ENCODE data around the gene SF3B3. TPM values are rescaled to one million over a fixed set of nuclear protein-coding genes. Genes with fewer than 3 reads are reported as not detected.

The SF3B3 gene
- total RNA-seq, 4 donors from 2014 or later: 51.1 to 90.6 (median 66.2) TPM

DNA sequence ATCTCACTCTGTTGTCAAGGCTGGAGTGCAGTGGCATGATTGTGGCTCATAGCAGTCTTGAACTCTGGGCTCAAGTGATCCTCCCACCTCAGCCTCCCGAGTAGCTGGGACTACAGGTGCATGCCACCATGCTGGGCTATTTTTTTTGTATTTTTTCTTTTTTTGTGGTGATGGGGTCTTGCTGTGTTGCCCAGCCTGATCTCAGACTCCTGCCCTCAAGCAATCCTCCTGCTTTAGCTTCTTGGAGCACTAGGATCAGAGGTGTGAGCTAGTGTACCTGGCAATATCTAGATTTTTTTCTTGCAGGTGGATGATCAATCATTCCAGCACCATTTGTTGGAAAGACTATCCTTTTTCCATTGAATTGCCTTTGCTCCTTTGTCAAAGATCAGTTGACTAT, 69.9 kb downstream of the SF3B3 start:
- TF ChIP-seq EP300 (IDR thresholded peaks at IDR 0.05): no peak
- TF ChIP-seq POLR2AphosphoS5 (IDR thresholded peaks at IDR 0.05): no peak
- TF ChIP-seq POLR2A (IDR thresholded peaks at IDR 0.05; ENCODE audit: low read depth): no peak
- no peak for TF ChIP-seq CTCF (IDR thresholded peaks at IDR 0.05)
- H3K9me3 ChIP-seq: no peaks in the 10 kb centered on the region
- intact Hi-C loops (cut with DNase I): no loop called here
- WGBS: 87% methylated on average over 1 of the region's 1 CpG
- no peak overlapping the region for H3K27ac ChIP-seq (replicated peaks in 1 of 4)
- no peaks in the 10 kb centered on the region for H3K27me3 ChIP-seq
- H3K36me3 ChIP-seq: no peaks in the 10 kb centered on the region
- peaks cover 29 to 51% (median 46%) of the 10 kb centered on the region in 4 donors for H3K4me1 ChIP-seq
- H3K4me3 ChIP-seq: no peak overlapping the region
- no peak for DNase-seq (ENCODE audit: extremely low spot score)

- no peak overlapping the region for H3K4me3 ChIP-seq
- H3K27ac ChIP-seq (replicated peaks in 1 of 4): no peak overlapping the region
- intact Hi-C loops (cut with DNase I): loop anchor here (1.0 kb wide), 1 partner anchor 18 kb away; no protein-coding TSS in a partner anchor
- no peaks in the 10 kb centered on the region for H3K27me3 ChIP-seq
- peaks cover 26 to 41% (median 36%) of the 10 kb centered on the region in 4 donors for H3K4me1 ChIP-seq
- DNase-seq (ENCODE audit: extremely low spot score): no peak
- H3K36me3 ChIP-seq: no peaks in the 10 kb centered on the region
- H3K9me3 ChIP-seq: no peaks in the 10 kb centered on the region
- TF ChIP-seq CTCF (IDR thresholded peaks at IDR 0.05) (no peak), POLR2AphosphoS5 (IDR thresholded peaks at IDR 0.05) (peak; percentile 19 to 64)
Observed at GRCh38 chr16:70594569-70594968, 71.0 kb downstream of the SF3B3 start.

GRCh38 chr16:70597135-70597835, 73.7 kb downstream of the SF3B3 start:
- no peak for DNase-seq (ENCODE audit: extremely low spot score)
- 84% methylated on average over 4 of the region's 4 CpGs for WGBS

DNA sequence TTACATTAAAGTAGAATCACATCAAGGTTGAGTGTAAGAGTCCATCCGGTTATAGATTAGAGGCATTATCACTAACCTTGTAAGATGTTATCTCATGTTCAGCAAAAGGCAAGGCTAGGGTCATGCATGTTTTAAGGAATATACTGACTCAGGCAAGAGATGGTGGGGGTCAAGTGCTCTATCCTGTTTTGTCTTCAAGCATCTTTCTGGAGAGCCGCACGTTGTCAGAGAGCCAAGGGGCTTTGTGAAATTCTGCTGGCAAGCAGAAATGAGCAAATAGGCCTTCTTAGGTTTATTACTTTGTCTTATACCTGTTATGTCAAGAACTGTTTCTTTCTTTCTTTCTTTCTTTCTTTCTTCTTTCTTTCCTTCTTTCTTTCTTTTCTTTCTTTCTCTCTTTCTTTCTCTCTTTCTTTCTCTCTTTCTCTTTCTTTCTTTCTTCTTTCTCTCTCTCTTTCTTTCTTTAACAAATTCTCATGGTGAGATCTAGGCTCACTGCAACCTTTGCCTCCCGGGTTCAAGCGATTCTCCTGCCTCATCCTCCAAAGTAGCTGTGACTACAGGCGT, 75.4 kb downstream of the SF3B3 start:
- H3K27ac ChIP-seq (replicated peaks in 1 of 4): no peak overlapping the region
- H3K36me3 ChIP-seq: no peaks in the 10 kb centered on the region
- peaks cover 0 to 8% (median 3%) of the 10 kb centered on the region in 4 donors for H3K4me1 ChIP-seq
- intact Hi-C loops (cut with DNase I): no loop called here
- WGBS: 76% methylated on average over 6 of the region's 6 CpGs
- H3K4me3 ChIP-seq: no peak overlapping the region
- DNase-seq (ENCODE audit: extremely low spot score): no peak
- no peaks in the 10 kb centered on the region for H3K9me3 ChIP-seq
- no peaks in the 10 kb centered on the region for H3K27me3 ChIP-seq
- no peak for TF ChIP-seq EP300 (IDR thresholded peaks at IDR 0.05)
- TF ChIP-seq POLR2AphosphoS5 (IDR thresholded peaks at IDR 0.05): no peak
- TF ChIP-seq CTCF (IDR thresholded peaks at IDR 0.05): no peak
- no peak for TF ChIP-seq POLR2A (IDR thresholded peaks at IDR 0.05; ENCODE audit: low read depth)

More at GRCh38 chr16:70597135-70597835, 73.7 kb downstream of the SF3B3 start:
- Histone ChIP-seq H3K27me3 (no peaks in the 10 kb centered on the region), H3K36me3 (no peaks in the 10 kb centered on the region), H3K4me1 (peaks cover under 1 to 14% (median 10%) of the 10 kb centered on the region in 4 donors), H3K27ac (replicated peaks in 1 of 4) (no peak overlapping the region), H3K4me3 (no peak overlapping the region), H3K9me3 (no peaks in the 10 kb centered on the region)
- TF ChIP-seq POLR2A (IDR thresholded peaks at IDR 0.05; ENCODE audit: low read depth): no peak
- TF ChIP-seq POLR2AphosphoS5 (IDR thresholded peaks at IDR 0.05): no peak
- no peak for TF ChIP-seq EP300 (IDR thresholded peaks at IDR 0.05)
- TF ChIP-seq CTCF (IDR thresholded peaks at IDR 0.05): no peak
- intact Hi-C loops (cut with DNase I): no loop called here
